Activated T-helper 2 cell treated with anti-CD3 and anti-CD28 coated beads, Interferon-gamma antibody, Interleukin-2, Interleukin-4, amounts not matched to agents 10 μg/mL and 5 μg/mL and 100 μg/mL, durations not matched to agents 14 hours and 24 hours and 36 hours (primary cell): Measurements from ENCODE around the gene KCNB1. TPM values are rescaled to one million over a fixed set of nuclear protein-coding genes. Genes with fewer than 3 reads are reported as not detected.
A peak's percentile ranks its signal among the peaks of the same experiment; 100 is the strongest.

Source experiments
- DNase-seq: peaks from one replicate; pipeline ENCODE4 v3.0.0; 2021; ENCODE audit warnings: low spot score
- H3K27ac Mint-ChIP-seq: one replicate; pipeline ENCODE4 v1.8.0; 2021; ENCODE audit warnings: mixed read lengths
- H3K27me3 Mint-ChIP-seq: one replicate; pipeline ENCODE4 v1.8.0; 2021; ENCODE audit warnings: low read depth, mixed read lengths
- H3K36me3 Mint-ChIP-seq: one replicate; pipeline ENCODE4 v1.8.0; 2021; ENCODE audit warnings: low read depth, mixed read lengths
- H3K4me1 Mint-ChIP-seq: one replicate; pipeline ENCODE4 v1.8.0; 2021; ENCODE audit warnings: low read depth, mixed read lengths
- H3K4me3 Mint-ChIP-seq: one replicate; pipeline ENCODE4 v1.8.0; 2021; ENCODE audit warnings: low read depth, mild to moderate bottlenecking, moderate library complexity, mixed read lengths
- H3K9me3 Mint-ChIP-seq: one replicate; pipeline ENCODE4 v1.8.0; 2021; ENCODE audit warnings: mixed read lengths
- intact Hi-C: fragments of 100-400 bp; cut with micrococcal nuclease; formaldehyde crosslinking; loops from one replicate; pipeline ENCODE4 v1.15.1; 2023
- total RNA-seq: library from RNA; stranded (reverse); gene quantifications from 2 replicates; pipeline ENCODE4 v1.2.3, GENCODE V29; 2022

KCNB1 gene
- total RNA-seq = 0.05 TPM in 1 of 2 replicates, not detected in the other

GRCh38 chr20:49482621-49483017, at the start of gene KCNB1:
TSS of gene KCNB1 (minus strand) at chr20:49482668. CDS start at chr20:49482480, 188 bp downstream.
- intact Hi-C loops = loop anchor here (5.0 kb wide), 1 partner anchor 150 kb away; no protein-coding TSS in a partner anchor
- Mint-ChIP-seq H3K4me1 (peaks cover 2% of the 10 kb centered on the region), H3K27me3 (peaks cover 53% of the 10 kb centered on the region), H3K4me3 (peak within 1 kb of the TSS; percentile 35), H3K27ac (no peak within 1 kb of the TSS), H3K9me3 (no peaks in the 10 kb centered on the region), H3K36me3 (no peaks in the 10 kb centered on the region)
- peak; percentile 54 for DNase-seq

- intact Hi-C loops = no loop called here
- H3K36me3 Mint-ChIP-seq = peaks cover 46% of the 10 kb centered on the region
- DNase-seq = no peak
- no peak overlapping the region for H3K4me3 Mint-ChIP-seq
- peaks cover 9% of the 10 kb centered on the region for H3K4me1 Mint-ChIP-seq
- no peaks in the 10 kb centered on the region for H3K9me3 Mint-ChIP-seq
- peaks cover 3% of the 10 kb centered on the region for H3K27me3 Mint-ChIP-seq
- H3K27ac Mint-ChIP-seq = no peak overlapping the region
These were observed 47.0 kb upstream of the KCNB1 start for GRCh38 chr20:49529470-49529869.

GRCh38 chr20:49526568-49526967, 44.1 kb upstream of the KCNB1 start:
- intact Hi-C loops = no loop called here
- peaks cover 2% of the 10 kb centered on the region for H3K4me1 Mint-ChIP-seq
- H3K36me3 Mint-ChIP-seq = peaks cover 63% of the 10 kb centered on the region
- H3K27me3 Mint-ChIP-seq = peaks cover 3% of the 10 kb centered on the region
- DNase-seq = no peak
- H3K4me3 Mint-ChIP-seq = no peak overlapping the region
- no peak overlapping the region for H3K27ac Mint-ChIP-seq
- peaks cover 3% of the 10 kb centered on the region for H3K9me3 Mint-ChIP-seq

- Mint-ChIP-seq H3K27ac (no peak overlapping the region), H3K4me3 (no peak overlapping the region), H3K36me3 (peaks cover 64% of the 10 kb centered on the region), H3K27me3 (peaks cover 1% of the 10 kb centered on the region), H3K9me3 (peaks cover 3% of the 10 kb centered on the region), H3K4me1 (peaks cover 2% of the 10 kb centered on the region)
- intact Hi-C loops = no loop called here
- no peak for DNase-seq
These were observed 43.6 kb upstream of the KCNB1 start for GRCh38 chr20:49526056-49526455.

- H3K9me3 Mint-ChIP-seq = peaks cover 3% of the 10 kb centered on the region
- no peak overlapping the region for H3K4me3 Mint-ChIP-seq
- peaks cover 50% of the 10 kb centered on the region for H3K36me3 Mint-ChIP-seq
- no peaks in the 10 kb centered on the region for H3K27me3 Mint-ChIP-seq
- intact Hi-C loops = no loop called here
- H3K4me1 Mint-ChIP-seq = peaks cover 2% of the 10 kb centered on the region
- no peak overlapping the region for H3K27ac Mint-ChIP-seq
- no peak for DNase-seq
These were observed 41.4 kb upstream of the KCNB1 start for GRCh38 chr20:49523767-49524360.

- H3K27me3 Mint-ChIP-seq = no peaks in the 10 kb centered on the region
- no peak for DNase-seq
- no peaks in the 10 kb centered on the region for H3K4me1 Mint-ChIP-seq
- peaks cover 3% of the 10 kb centered on the region for H3K9me3 Mint-ChIP-seq
- H3K27ac Mint-ChIP-seq = no peak overlapping the region
- no peak overlapping the region for H3K4me3 Mint-ChIP-seq
- intact Hi-C loops = no loop called here
- H3K36me3 Mint-ChIP-seq = peaks cover 47% of the 10 kb centered on the region
These were observed 38.9 kb upstream of the KCNB1 start for GRCh38 chr20:49521356-49521755.

- Mint-ChIP-seq H3K9me3 (peaks cover 3% of the 10 kb centered on the region), H3K4me1 (no peaks in the 10 kb centered on the region), H3K4me3 (no peak overlapping the region), H3K36me3 (peaks cover 34% of the 10 kb centered on the region), H3K27ac (no peak overlapping the region), H3K27me3 (no peaks in the 10 kb centered on the region)
- no peak for DNase-seq
- intact Hi-C loops = no loop called here
These were observed 37.4 kb upstream of the KCNB1 start for GRCh38 chr20:49519777-49520359.

GRCh38 chr20:49519212-49519712, 36.8 kb upstream of the KCNB1 start:
- DNase-seq = no peak
- no peaks in the 10 kb centered on the region for H3K27me3 Mint-ChIP-seq
- peaks cover 3% of the 10 kb centered on the region for H3K9me3 Mint-ChIP-seq
- H3K4me3 Mint-ChIP-seq = no peak overlapping the region
- H3K36me3 Mint-ChIP-seq = peaks cover 28% of the 10 kb centered on the region
- no peaks in the 10 kb centered on the region for H3K4me1 Mint-ChIP-seq
- no peak overlapping the region for H3K27ac Mint-ChIP-seq
- intact Hi-C loops = no loop called here

GRCh38 chr20:49518576-49518975, 36.1 kb upstream of the KCNB1 start:
- no peak overlapping the region for H3K27ac Mint-ChIP-seq
- no peaks in the 10 kb centered on the region for H3K27me3 Mint-ChIP-seq
- peaks cover 3% of the 10 kb centered on the region for H3K9me3 Mint-ChIP-seq
- no peak overlapping the region for H3K4me3 Mint-ChIP-seq
- peaks cover 21% of the 10 kb centered on the region for H3K36me3 Mint-ChIP-seq
- intact Hi-C loops = no loop called here
- no peak for DNase-seq
- H3K4me1 Mint-ChIP-seq = no peaks in the 10 kb centered on the region

GRCh38 chr20:49517805-49518100, 35.3 kb upstream of the KCNB1 start:
- no peaks in the 10 kb centered on the region for H3K9me3 Mint-ChIP-seq
- H3K27me3 Mint-ChIP-seq = no peaks in the 10 kb centered on the region
- DNase-seq = no peak
- no peaks in the 10 kb centered on the region for H3K4me1 Mint-ChIP-seq
- intact Hi-C loops = no loop called here
- peaks cover 16% of the 10 kb centered on the region for H3K36me3 Mint-ChIP-seq
- H3K27ac Mint-ChIP-seq = no peak overlapping the region
- no peak overlapping the region for H3K4me3 Mint-ChIP-seq

GRCh38 chr20:49516916-49517804, 34.7 kb upstream of the KCNB1 start:
- no peaks in the 10 kb centered on the region for H3K27me3 Mint-ChIP-seq
- no peak overlapping the region for H3K27ac Mint-ChIP-seq
- peaks cover 12% of the 10 kb centered on the region for H3K36me3 Mint-ChIP-seq
- no peak for DNase-seq
- H3K4me1 Mint-ChIP-seq = no peaks in the 10 kb centered on the region
- no peaks in the 10 kb centered on the region for H3K9me3 Mint-ChIP-seq
- H3K4me3 Mint-ChIP-seq = no peak overlapping the region
- intact Hi-C loops = no loop called here

- no peaks in the 10 kb centered on the region for H3K4me1 Mint-ChIP-seq
- intact Hi-C loops = no loop called here
- H3K4me3 Mint-ChIP-seq = no peak overlapping the region
- H3K36me3 Mint-ChIP-seq = peaks cover 3% of the 10 kb centered on the region
- no peak for DNase-seq
- no peaks in the 10 kb centered on the region for H3K9me3 Mint-ChIP-seq
- peaks cover 2% of the 10 kb centered on the region for H3K27me3 Mint-ChIP-seq
- H3K27ac Mint-ChIP-seq = no peak overlapping the region
These were observed 33.1 kb upstream of the KCNB1 start for GRCh38 chr20:49515586-49515985.

- no peak for DNase-seq
- H3K27me3 Mint-ChIP-seq = peaks cover 2% of the 10 kb centered on the region
- peaks cover 6% of the 10 kb centered on the region for H3K36me3 Mint-ChIP-seq
- H3K9me3 Mint-ChIP-seq = no peaks in the 10 kb centered on the region
- intact Hi-C loops = no loop called here
- no peak overlapping the region for H3K4me3 Mint-ChIP-seq
- peaks cover 3% of the 10 kb centered on the region for H3K4me1 Mint-ChIP-seq
- H3K27ac Mint-ChIP-seq = no peak overlapping the region
These were observed 31.0 kb upstream of the KCNB1 start for GRCh38 chr20:49513517-49513916.
